Lower leg skin (tissue), 3 donors: ENCODE data around the gene FDX2.

Experiments
- POLR2A ChIP-seq, 2 donors: fragments of 450-650 bp; IDR thresholded peaks; one replicate each; pipeline ENCODE4 v1.6.1; 2016 to 2017; ENCODE audit warnings: antibody characterized with exemption in 2 of 2, mild to moderate bottlenecking in 1 of 2, moderate library complexity in 1 of 2
- TF ChIP-seq, protein P1 (sequence below), 3 donors: fragments of 450-650 bp; IDR thresholded peaks; one replicate each; pipeline ENCODE4 v1.5.1; 2016; ENCODE audit warnings: antibody characterized with exemption in 3 of 3, mild to moderate bottlenecking in 3 of 3, moderate library complexity in 2 of 3

DNA sequence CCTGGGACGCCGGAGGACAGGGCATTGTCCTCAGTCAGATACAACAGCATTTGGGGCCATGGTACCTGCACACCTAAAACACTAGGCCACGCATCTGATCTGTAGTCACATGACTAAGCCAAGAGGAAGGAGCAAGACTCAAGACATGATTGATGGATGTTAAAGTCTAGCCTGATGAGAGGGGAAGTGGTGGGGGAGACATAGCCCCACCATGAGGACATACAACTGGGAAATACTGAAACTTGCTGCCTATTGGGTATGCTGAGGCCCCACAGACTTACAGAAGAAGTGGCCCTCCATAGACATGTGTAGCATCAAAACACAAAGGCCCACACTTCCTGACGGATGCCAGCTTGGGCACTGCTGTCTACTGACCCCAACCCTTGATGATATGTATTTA lies 30.4 kb downstream of the FDX2 start:
- TF ChIP-seq, protein P1, sequence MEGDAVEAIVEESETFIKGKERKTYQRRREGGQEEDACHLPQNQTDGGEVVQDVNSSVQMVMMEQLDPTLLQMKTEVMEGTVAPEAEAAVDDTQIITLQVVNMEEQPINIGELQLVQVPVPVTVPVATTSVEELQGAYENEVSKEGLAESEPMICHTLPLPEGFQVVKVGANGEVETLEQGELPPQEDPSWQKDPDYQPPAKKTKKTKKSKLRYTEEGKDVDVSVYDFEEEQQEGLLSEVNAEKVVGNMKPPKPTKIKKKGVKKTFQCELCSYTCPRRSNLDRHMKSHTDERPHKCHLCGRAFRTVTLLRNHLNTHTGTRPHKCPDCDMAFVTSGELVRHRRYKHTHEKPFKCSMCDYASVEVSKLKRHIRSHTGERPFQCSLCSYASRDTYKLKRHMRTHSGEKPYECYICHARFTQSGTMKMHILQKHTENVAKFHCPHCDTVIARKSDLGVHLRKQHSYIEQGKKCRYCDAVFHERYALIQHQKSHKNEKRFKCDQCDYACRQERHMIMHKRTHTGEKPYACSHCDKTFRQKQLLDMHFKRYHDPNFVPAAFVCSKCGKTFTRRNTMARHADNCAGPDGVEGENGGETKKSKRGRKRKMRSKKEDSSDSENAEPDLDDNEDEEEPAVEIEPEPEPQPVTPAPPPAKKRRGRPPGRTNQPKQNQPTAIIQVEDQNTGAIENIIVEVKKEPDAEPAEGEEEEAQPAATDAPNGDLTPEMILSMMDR (IDR thresholded peaks at IDR 0.05) = no peak
- TF ChIP-seq POLR2A (IDR thresholded peaks at IDR 0.05) = no peak
